ENCODE data around the gene OR6J1.

- TF ChIP-seq POLR2A (IDR thresholded peaks at IDR 0.05) = no peak
- TF ChIP-seq CTCF (IDR thresholded peaks at IDR 0.05) = peak in 1 of 12 donors; percentile 15
Measured at GRCh38 chr14:22598896-22599244, 45.3 kb downstream of the OR6J1 start.
